BJ (cell line): Measurements from ENCODE around the gene B4GAT1. TPM values are rescaled to one million over a fixed set of nuclear protein-coding genes. Genes with fewer than 3 reads are reported as not detected.

Source experiments
- CTCF ChIA-PET: fragments of 350-600 bp; formaldehyde crosslinking; extraction: SDS; loops from one replicate; lab custom pipeline; 2021; ENCODE audit warnings: antibody characterized with exemption, inconsistent platforms; lab: Yijun Ruan, JAX
- POLR2A ChIA-PET: fragments of 300-600 bp; sonication (Branson Sonifier 250); formaldehyde crosslinking; extraction: SDS; loops from one replicate; lab custom pipeline; 2021; ENCODE audit warnings: antibody characterized with exemption; lab: Charles Lee
- DNase-seq: peaks from one replicate; pipeline ENCODE4 v3.0.0-alpha.2; 2011; ENCODE audit warnings: low read depth
- H3K27me3 ChIP-seq: 2 replicates; pipeline ENCODE4 v1.6.0; 2011; ENCODE audit warnings: low read length; ENCODE audit not compliant: control insufficient read depth, insufficient read depth
- H3K36me3 ChIP-seq: 2 replicates; pipeline ENCODE4 v1.5.1; 2011; ENCODE audit warnings: low read length; ENCODE audit not compliant: control insufficient read depth, insufficient read depth
- H3K4me3 ChIP-seq: 2 replicates; pipeline ENCODE4 v1.5.1; 2011; ENCODE audit warnings: low read depth, mild to moderate bottlenecking, control low read depth, low read length
- CTCF ChIP-seq: IDR thresholded peaks from 2 replicates; pipeline ENCODE4 v1.5.1; 2011; ENCODE audit warnings: low read depth, mild to moderate bottlenecking, control low read depth, inconsistent platforms, low read length, moderate library complexity; ENCODE audit not compliant: insufficient read depth
- polyA plus RNA-seq: library from polyadenylated mRNA; depleted of rRNA; stranded (reverse); fragments of >200 nt; gene quantifications from 2 replicates; pipeline ENCODE4 v1.2.3, GENCODE V29; 2011

B4GAT1 gene
- polyA plus RNA-seq, 1 experiment = 16.8 TPM

- TF ChIP-seq CTCF = no peak
- no peak for DNase-seq
- CTCF ChIA-PET = interaction anchor here (0.6 to 11.3 kb wide), 5 partner anchors 8 to 74 kb away, joined by 3 to 188 read pairs (median 17); partner anchors contain the start of gene RIN1
- no peaks in the 10 kb centered on the region for H3K27me3 ChIP-seq
- H3K36me3 ChIP-seq = no peaks in the 10 kb centered on the region; the same call in 1 of the 2 replicates
- no peak overlapping the region for H3K4me3 ChIP-seq
- POLR2A ChIA-PET = interaction anchor here (0.8 kb wide), 1 partner anchor 30 kb away, joined by 6 read pairs; the partner anchor contains the start of gene YIF1A
Measured at GRCh38 chr11:66318600-66318970, 28.8 kb downstream of the B4GAT1 start.

- Histone ChIP-seq H3K27me3 (no peaks in the 10 kb centered on the region), H3K36me3 (no peaks in the 10 kb centered on the region; the same call in 1 of the 2 replicates), H3K4me3 (no peak overlapping the region)
- no peak for DNase-seq
- TF ChIP-seq CTCF = no peak
- ChIA-PET CTCF (interaction anchor here (0.6 to 11.3 kb wide), 5 partner anchors 9 to 74 kb away, joined by 3 to 188 read pairs (median 17); partner anchors contain the start of gene RIN1), POLR2A (interaction anchor here (0.8 kb wide), 1 partner anchor 29 kb away, joined by 6 read pairs; the partner anchor contains the start of gene YIF1A)
Measured at GRCh38 chr11:66317723-66318599, 29.5 kb downstream of the B4GAT1 start.

GRCh38 chr11:66317322-66317722, 30.1 kb downstream of the B4GAT1 start:
- CTCF ChIA-PET = interaction anchor here (2.3 to 11.3 kb wide), 4 partner anchors 9 to 70 kb away, joined by 15 to 188 read pairs (median 22); partner anchors contain the start of gene RIN1
- DNase-seq = no peak
- H3K36me3 ChIP-seq = no peaks in the 10 kb centered on the region; the same call in 1 of the 2 replicates
- no peaks in the 10 kb centered on the region for H3K27me3 ChIP-seq
- H3K4me3 ChIP-seq = peak overlapping the region; percentile 69
- POLR2A ChIA-PET = interaction anchor here (1.0 to 1.1 kb wide), 2 partner anchors 9 to 28 kb away, joined by 6 to 10 read pairs; partner anchors contain the start of gene YIF1A
- TF ChIP-seq CTCF = no peak

- H3K4me3 ChIP-seq = peak within 1 kb of the TSS; percentile 69
- H3K27me3 ChIP-seq = no peaks in the 10 kb centered on the region
- CTCF ChIA-PET = interaction anchor here (2.3 to 11.3 kb wide), 4 partner anchors 10 to 71 kb away, joined by 15 to 188 read pairs (median 22); partner anchors contain the start of gene RIN1
- DNase-seq = no peak
- POLR2A ChIA-PET = interaction anchor here (0.5 to 1.1 kb wide), 5 partner anchors 10 to 792 kb away, joined by 3 to 10 read pairs (median 6); partner anchors contain the start of genes RIN1, SCYL1 and YIF1A
- H3K36me3 ChIP-seq = no peaks in the 10 kb centered on the region; the same call in 1 of the 2 replicates
- no peak for TF ChIP-seq CTCF
Measured at GRCh38 chr11:66316849-66317251, 30.6 kb downstream of the B4GAT1 start, which contains the start of gene CD248. Gene CD248, minus strand, starts transcription at chr11:66317044. Its CDS starts 17 bp downstream, at chr11:66317027.
